HG03135 (cell line): ENCODE data around the gene NEUROG2.
"Not testable (repeated sequence)": the region's sequence is repeated elsewhere in the genome, so short reads cannot be mapped to it uniquely, and the experiment has no call there.

Experiments
- ATAC-seq: cut with Tn5 transposase; IDR thresholded peaks from one replicate; pipeline ENCODE4 v1.9.1; 2021; ENCODE audit warnings: mild to moderate bottlenecking, moderate library complexity; ENCODE audit not compliant: unreplicated experiment

NEUROG2 gene

GRCh38 chr4:112516066-112516470 is at the start of gene NEUROG2:
Gene NEUROG2 (minus strand): TSS chr4:112516180. CDS start chr4:112515475, 705 bp downstream.
- no peak for ATAC-seq

DNA sequence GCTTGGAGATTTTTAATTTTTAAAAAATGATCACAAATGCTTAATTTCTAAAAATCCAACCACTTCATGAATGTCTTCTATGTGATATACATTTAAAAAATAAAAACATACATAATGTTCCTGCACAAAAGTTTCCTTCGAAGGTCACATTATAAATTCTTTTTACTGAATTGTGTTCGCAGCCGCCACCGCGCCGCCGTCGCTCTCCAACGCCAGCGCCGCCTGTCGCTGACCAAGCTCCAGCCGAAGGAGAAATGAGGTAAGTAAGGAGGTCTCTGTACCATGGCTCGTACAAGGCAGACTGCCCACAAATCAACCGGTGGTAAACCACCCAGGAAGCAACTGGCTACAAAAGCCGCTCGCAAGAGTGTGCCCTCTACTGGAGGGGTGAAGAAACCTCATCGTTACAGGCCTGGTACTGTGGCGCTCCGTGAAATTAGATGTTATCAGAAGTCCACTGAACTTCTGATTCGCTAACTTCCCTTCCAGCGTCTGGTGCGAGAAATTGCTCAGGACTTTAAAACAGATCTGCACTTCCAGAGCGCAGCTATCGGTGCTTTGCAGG is 48.8 kb upstream of the NEUROG2 start:
- ATAC-seq, result no peak

DNA sequence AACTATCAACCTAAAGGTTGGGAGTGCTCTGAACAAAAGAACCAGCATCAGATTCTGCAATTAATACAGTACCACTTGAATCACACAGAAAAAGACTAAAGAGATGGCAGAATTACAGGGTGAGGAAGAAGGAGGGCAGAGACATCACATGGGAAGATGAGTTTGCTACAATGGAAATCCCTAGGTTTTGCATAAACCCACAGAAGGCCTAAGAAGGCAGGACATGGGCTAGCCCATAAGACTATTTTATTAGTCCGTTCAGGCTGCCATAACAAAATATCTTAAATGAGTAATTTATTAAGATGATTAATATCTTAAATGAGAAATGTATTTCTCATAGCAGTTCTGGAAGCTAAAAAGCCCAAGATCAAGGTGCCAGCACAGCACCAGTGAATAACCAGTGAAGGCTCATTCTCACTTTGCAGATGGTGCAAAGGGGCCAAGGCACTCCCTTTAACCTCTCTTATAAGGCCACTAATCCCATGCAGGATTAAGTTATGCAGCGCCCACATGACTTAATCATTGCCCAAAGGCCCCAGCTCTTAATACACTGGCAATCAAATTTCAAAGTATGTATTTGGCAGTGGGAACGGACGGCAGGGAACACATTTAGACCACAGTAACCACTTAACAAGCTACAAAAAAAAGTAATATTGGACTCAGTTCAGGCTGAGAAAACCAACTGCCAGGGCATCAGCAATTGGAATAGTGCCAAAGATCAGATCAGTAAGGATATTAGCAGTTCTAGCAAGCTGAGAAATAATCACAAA is 47.6 kb upstream of the NEUROG2 start:
- no peak for ATAC-seq

DNA sequence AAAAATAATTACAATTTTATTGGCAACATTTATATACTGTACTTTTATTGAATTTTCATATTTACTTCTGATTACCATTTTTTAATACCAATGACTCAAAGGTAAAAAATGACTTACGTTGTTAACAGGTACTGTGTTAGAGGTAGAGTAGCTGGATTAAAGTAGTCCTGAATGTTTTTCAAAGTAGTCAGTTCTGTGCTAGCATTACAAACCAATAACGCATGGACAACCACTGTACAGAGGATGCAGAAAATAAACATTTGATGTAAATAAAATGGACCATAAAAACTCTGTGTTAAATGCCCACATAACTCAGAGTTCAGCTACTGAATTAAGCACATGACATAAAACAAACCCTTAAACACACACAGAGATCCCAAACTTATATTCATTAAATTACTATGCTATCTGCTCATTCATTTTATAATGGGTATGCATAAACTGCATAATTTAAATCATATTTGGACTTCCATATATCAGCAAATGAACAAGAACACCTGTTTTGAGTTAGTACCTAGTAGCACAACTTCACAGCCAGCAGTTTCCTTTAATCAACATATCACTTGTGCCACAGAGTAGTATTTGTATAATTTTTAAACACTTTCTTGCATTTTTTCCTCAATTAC is 46.4 kb upstream of the NEUROG2 start:
- no peak for ATAC-seq

GRCh38 chr4:112560084-112560483 is 44.1 kb upstream of the NEUROG2 start:
- peak; percentile 73 for ATAC-seq

GRCh38 chr4:112559053-112559452 is 43.1 kb upstream of the NEUROG2 start:
- no peak for ATAC-seq

GRCh38 chr4:112557676-112558411 is 41.9 kb upstream of the NEUROG2 start:
- ATAC-seq, result no peak

DNA sequence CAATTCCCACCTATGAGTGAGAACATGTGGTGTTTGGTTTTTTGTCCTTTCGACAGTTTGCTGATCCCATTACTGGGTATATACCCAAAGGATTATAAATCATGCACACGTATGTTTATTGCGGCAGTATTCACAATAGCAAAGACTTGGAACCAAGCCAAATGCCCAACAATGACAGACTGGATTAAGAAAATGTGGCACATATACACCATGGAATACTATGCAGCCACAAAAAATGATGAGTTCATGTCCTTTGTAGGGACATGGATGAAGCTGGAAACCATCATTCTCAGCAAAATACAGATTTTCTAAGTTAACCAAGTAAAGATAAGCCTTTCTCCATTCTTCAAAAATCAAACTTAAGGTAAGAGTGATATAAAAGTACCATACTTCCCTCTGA is 38.3 kb upstream of the NEUROG2 start:
- ATAC-seq, result not testable (repeated sequence)

DNA sequence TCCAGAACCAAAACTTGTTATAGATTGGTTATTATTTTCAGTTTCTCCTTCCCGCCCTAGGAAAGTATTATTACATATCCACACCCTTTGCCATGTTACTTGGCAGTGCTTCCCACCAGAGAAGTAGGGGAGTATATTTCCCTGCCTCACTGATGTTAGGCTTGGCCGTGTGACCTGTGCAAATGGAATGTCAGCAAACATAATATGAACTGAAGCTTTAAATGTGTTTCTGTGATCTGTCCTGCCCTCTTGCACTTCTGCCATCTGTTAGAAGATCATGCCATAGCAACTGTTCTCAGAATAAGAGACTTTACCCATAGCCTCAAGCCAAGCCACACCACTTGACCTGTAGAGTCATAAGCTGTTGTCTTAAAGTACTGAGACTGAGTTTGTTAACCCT is 36.7 kb upstream of the NEUROG2 start:
- no peak for ATAC-seq

GRCh38 chr4:112550728-112551127 is 34.7 kb upstream of the NEUROG2 start:
- no peak for ATAC-seq

- ATAC-seq, result no peak
These were observed 30.5 kb upstream of the NEUROG2 start for GRCh38 chr4:112546476-112546875.

GRCh38 chr4:112545346-112545745 is 29.4 kb upstream of the NEUROG2 start:
- ATAC-seq, result no peak

DNA sequence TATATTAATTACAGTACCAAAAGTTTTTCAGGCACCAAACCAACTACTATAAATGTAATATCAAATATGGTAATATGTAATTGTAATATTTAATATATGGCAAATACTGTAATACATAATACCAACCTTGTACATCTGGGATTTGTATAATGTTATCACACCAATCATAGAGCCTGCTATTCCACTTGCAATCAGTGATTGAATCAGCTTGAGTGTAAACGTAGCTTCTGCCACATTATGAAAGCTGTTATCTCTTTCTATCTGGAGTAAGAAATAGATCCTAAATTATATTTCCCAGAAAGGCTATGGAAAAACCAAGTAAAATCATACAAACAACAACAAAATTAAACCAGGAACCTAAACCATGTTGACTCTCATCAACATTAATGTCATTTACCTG is 24.7 kb upstream of the NEUROG2 start:
- no peak for ATAC-seq

GRCh38 chr4:112536123-112536522 is 20.1 kb upstream of the NEUROG2 start:
- no peak for ATAC-seq

DNA sequence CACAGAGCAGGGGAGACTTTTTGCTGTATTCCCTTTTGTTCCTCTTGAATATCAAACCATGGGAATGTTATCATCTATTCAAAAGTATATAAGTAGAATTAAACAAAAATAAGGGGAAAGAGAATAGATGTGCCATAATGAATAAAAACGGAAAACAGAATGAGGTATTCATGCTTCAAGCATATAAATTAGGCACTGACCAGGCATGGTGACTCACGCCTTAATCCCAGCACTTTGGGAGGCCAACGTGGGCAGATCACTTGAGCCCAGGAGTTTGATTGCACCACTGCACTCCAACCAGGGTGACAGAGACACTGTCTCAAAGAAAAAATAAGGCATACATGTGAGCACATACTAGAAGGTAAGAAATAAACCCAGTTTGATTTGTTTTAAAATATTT is 16.3 kb upstream of the NEUROG2 start:
- ATAC-seq, result no peak

GRCh38 chr4:112531146-112531545 is 15.2 kb upstream of the NEUROG2 start:
- no peak for ATAC-seq

GRCh38 chr4:112526061-112526460 is 10.1 kb upstream of the NEUROG2 start:
- no peak for ATAC-seq

DNA sequence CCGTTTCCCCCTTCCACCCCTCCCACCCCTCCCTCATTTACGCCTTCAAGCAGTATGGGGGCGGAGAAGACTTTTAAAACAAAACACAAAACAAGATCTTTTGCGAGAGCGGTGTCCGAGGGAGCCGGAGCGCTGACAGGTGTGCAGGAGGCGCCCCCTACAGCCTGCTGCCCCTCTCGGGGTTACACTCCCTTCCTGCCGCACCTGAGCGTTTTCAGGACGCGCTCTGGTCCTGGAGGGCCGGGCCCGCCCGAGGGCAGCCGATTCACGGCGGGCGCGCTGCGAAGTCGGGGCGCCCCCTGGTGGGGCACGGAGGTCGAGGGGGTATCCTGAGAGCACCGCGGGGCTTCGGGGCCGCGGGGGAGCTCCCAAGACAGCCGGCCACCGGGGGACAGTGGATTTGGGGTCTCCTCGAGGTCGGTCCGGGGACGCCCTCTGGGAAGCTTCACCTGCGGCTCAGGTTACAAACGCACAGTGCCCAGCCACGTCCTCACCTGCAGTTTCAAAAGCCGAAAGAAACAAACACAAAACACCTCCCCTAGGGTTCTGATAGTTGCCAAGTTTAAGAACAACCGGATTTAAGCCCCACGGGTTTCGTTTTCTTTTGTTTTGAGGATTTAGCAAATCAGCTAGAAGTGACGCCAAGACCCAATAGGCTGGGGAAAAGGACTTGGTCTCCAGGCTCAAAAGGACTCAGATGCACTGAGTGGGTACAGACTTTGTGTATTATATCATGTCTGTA is 8.0 kb upstream of the NEUROG2 start:
- ATAC-seq, result peak; percentile 80

- ATAC-seq, result peak; percentile 0
These were observed 7.2 kb upstream of the NEUROG2 start for GRCh38 chr4:112523008-112523721.

GRCh38 chr4:112522431-112522830 is 6.5 kb upstream of the NEUROG2 start:
- ATAC-seq, result not testable (repeated sequence)
